GM19372 (cell line): Measurements from ENCODE around the gene CHST12.

Source experiments
- ATAC-seq: cut with Tn5 transposase; IDR thresholded peaks from one replicate; pipeline ENCODE4 v1.9.1; 2021; ENCODE audit warnings: mild to moderate bottlenecking, low read depth, moderate library complexity; ENCODE audit not compliant: unreplicated experiment

The CHST12 gene

GRCh38 chr7:2433713-2434550 lies 30.5 kb downstream of the CHST12 start:
- ATAC-seq, result no peak

GRCh38 chr7:2435146-2435545 lies 31.7 kb downstream of the CHST12 start:
- ATAC-seq, result no peak

- no peak for ATAC-seq
Observed at GRCh38 chr7:2436341-2437104, 33.1 kb downstream of the CHST12 start.

GRCh38 chr7:2437136-2437535 lies 33.7 kb downstream of the CHST12 start:
- no peak for ATAC-seq

- ATAC-seq, result no peak
Observed at GRCh38 chr7:2437537-2438148, 34.2 kb downstream of the CHST12 start.

DNA sequence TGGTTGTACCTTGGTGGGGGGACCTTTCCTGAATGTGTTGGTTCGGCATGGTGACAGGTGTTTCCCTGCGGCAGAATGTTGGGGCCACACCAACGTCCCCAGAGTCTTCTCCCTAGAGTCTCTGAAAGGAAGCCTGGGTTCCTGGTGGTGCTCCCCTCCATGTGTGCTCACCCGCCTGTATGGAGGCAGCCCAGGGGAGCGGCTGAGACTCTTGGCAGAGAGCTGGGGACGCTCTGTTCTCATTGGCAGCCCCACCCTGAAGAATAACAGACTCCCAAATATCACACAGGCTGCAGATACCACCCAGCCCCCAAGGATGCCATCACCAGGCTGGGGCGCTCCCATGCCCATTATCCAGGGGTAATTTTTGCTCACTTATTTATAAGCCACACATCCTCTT lies 34.8 kb downstream of the CHST12 start:
- ATAC-seq, result no peak

DNA sequence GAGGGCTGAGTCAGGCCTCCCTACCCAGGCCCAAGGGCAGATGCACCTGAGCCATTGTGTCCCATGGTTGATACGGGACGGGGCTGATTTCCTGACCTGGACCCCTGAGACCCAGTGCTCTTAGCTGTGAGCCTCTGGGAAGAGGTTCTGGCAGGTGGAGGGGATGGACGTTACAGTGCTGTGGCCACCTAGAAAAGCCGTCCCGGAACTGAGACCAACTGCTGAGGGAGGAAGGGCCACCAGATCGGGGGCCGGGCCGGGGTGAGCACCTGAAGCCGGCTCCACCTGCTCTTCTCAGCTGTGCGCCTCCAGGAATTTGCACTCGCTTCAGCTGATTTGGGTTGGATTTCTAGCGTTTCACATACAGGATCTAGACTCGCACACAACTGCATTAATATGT lies 35.4 kb downstream of the CHST12 start:
- no peak for ATAC-seq

GRCh38 chr7:2440608-2441245 lies 37.3 kb downstream of the CHST12 start:
- no peak for ATAC-seq

GRCh38 chr7:2441430-2442058 lies 38.1 kb downstream of the CHST12 start:
- no peak for ATAC-seq

DNA sequence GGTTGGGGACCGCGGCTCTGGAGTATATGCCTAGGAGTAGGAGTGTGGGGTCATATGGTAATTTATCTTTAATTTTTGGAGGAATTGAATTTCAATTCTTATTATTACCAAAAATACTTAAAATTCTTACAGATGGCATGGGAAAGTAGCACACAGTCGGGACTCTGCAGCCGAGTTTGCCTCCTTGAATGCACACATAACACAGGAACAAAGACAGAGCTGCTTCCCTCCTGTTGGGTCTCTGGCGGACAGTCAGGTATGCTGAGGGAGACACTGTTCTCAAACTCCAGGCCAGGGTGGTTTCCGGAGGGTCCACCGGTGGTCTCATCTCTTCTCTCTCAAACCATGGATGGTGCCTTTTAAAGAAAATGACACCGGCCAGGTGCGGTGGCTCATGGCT lies 40.1 kb downstream of the CHST12 start:
- no peak for ATAC-seq

DNA sequence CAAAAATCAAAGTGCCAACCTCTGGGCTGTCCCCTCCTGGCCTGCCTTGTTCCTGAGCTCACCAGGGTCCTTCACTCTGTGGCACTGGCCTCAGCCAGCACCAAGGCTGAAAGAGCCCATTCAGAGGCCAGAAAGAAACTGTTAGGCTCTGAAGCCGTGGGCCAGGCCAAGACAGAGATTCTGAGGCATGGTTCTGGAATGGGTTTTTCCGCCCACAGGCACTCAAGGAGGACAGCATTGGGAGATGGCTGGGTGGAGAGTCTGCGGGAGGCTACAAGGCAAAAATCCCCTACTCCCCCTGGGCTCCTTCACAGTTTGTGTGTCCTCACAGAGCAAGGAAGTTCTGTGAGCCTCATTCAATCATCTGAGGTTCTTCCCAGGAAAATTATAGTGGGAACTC lies 41.1 kb downstream of the CHST12 start:
- ATAC-seq, result no peak

GRCh38 chr7:2445047-2445446 lies 41.6 kb downstream of the CHST12 start:
- ATAC-seq, result no peak

- ATAC-seq, result no peak
Observed at GRCh38 chr7:2445898-2446555, 42.6 kb downstream of the CHST12 start.

DNA sequence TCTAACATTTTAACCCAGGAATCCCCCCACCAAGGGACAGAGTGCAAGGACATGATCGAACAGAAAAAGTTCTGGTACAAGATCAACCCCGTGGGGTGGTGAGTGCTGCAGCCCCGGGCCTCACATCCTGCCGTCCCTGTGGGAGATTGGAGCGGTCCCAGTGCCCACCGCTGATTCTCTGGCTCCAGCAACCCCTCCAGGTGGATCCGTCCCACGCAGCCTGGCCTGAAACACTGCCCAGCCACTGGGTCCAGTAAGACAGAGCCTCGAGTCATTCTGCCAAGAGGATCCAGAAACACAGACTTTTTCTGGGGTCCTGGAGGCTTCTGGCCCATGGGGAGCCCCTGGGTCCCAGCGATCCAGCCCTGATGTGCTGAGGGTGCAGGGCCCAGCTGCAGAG lies 43.3 kb downstream of the CHST12 start:
- ATAC-seq, result no peak

DNA sequence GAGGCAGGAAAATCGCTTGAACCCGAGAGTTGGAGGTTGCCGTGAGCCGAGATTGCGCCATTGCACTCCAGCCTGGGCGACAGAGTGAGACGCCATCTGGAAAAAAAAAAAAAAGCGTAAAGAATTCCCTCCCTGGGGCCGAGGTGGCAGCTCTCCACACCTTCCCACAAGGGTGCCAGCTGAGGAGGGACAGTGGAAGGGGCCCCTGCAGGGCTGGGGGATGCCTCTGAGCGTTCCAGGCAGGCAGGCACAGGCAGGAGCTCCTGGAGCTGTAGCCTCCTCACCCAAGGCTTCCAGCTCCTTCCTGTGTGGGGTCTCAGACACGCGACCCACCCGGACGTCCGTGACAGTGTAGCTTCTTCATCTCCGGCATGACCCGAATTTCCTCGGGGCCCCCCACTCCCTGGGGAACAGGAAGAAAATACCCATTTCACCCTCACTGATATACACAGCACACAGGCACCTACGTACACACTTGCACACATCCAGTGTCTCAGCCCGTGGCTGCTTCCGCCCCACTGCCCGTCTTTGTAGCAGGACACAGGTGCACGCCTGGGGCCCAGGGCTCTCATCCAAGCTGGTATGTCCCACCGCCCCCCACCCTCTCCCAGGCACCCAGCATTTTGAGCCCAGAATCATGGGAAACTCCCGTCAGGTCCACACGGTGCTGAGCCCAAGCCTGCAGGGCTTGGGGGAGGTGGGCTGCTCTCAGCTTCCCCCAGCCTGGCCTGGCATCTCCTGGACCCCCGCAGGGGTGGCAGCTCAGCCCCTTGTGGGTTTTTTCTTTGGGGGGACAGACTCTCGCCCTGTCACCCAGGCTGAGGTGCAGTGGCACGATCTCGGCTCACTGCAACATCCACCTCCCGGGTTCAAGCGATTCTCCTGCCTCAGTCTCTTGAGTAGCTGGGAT lies 47.0 kb downstream of the CHST12 start:
- no peak for ATAC-seq

DNA sequence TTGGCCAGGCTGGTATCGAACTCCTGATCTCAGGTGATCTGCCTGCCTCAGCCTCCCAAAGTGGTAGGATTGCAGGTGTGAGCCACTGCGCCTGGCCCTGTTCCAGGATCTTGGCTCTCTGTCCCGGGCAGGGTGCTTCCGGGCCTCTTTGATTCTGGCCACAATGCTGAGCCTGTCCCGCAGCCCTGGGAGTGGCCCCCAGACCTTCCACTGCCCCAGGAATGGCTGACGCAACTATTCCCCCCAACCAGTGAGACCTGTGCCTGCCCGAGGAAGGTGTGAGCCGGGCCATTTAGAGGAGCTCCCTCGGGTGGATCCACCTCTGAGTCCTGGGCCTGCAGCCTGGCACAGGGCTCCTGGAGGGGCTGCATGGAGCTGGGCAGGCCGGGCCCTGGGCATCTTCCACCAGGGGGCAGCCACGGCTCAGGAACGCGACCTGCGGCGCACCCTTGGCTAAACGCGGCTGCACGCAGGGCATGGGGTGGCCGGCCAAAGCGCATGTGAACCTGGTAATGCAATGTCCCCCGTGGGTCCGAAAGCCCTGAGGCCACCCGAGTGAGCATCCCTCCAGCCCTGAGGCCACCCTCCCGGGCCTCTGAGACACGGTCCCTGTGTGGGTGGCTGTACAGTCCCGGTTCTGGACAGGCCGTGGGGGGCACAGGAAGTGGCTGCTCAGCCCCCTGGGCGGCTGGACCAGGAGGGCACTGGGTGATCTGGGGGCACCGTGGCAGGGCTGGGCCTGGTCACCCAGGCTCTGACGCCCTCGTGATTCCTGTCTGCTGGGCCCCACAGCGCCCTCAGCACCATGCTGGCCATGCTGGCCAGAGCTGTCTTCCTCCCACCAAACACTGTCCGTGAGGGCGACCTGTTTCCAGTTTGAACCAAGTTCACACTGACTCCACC lies 48.0 kb downstream of the CHST12 start:
- ATAC-seq, result peak; percentile 78

- peak; percentile 38 for ATAC-seq
Observed at GRCh38 chr7:2452074-2452507, 48.7 kb downstream of the CHST12 start.
